ENCODE measurements around the gene ABCA4. TPM values are rescaled to one million over a fixed set of nuclear protein-coding genes. Genes with fewer than 3 reads are reported as not detected.

ABCA4 gene
- total and polyA plus RNA-seq, 5 experiments from 2014 or later, result not detected

DNA sequence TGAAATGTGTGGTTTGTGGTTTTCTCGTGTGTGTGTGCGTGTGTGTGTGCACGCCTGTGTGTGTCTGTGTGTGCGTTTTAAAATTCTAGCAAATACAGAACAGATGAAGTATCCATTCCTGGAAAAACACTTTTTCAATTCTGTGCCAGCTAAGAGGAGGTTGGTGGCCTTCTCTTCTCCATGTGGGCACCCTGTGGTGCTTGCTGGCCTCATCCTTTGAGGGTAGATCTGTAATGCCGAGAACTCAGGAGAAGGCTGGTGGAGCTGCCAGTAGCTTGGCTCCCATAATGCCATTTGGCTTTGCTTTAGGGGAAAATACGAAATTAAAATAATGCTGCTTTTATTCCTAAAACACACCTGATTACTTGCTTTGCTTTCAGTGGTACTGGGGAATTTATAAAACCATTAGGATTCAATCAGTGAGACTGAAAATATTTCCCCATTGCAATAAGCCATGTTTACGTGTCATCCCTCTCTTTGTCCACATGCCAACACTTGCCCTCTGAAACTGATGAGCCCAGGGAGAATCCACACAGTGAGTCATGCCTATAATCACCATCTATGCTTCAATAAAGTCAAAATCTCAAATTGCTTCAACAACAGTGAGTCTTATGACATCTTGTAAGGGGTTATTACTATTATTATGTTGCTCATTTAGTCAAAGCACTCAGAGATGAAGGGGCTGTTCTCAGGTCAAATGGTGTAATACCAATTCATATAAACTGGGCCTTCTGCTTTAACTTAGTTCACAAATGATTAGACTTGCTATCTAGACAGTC lies 39.2 kb downstream of the ABCA4 start:
- no peak for DNase-seq
- POLR2A ChIA-PET, result no interaction called here
- Mint-ChIP-seq H3K27me3 (peaks cover 0 to 10% (median 0%) of the 10 kb centered on the region in 5 donors), H3K4me3 (no peak overlapping the region), H3K27ac (no peak overlapping the region), H3K36me3 (no peaks in the 10 kb centered on the region), H3K4me1 (peaks cover 0 to 3% (median 0%) of the 10 kb centered on the region in 4 donors), H3K9me3 (no peaks in the 10 kb centered on the region)
- ATAC-seq, result no peak

DNA sequence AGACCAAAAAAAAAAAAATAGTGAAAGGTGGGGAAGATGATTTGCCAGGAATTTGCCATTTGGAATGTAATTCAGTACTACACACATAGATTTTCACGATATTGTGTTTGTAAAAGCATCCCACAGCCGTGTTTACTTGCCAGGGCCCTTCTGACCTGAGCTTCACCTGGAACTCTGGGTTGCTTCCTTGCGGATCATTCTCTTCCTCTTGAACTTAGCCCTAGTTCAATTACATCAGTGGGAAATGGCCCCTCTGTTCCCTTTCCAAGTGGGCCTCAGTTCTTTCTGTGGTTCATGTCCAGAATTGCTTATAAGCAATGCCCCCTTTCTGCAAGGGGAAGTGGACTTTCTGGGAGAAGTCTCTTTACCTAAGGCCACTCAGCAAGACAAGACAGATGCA lies 41.0 kb downstream of the ABCA4 start:
- ATAC-seq (no peak), DNase-seq (no peak)
- Mint-ChIP-seq H3K27ac (no peak overlapping the region), H3K4me1 (peaks cover 0 to 3% (median 0%) of the 10 kb centered on the region in 4 donors), H3K36me3 (no peaks in the 10 kb centered on the region), H3K27me3 (peaks cover 0 to 13% (median 0%) of the 10 kb centered on the region in 5 donors), H3K4me3 (no peak overlapping the region), H3K9me3 (no peaks in the 10 kb centered on the region)
- POLR2A ChIA-PET, result no interaction called here

DNA sequence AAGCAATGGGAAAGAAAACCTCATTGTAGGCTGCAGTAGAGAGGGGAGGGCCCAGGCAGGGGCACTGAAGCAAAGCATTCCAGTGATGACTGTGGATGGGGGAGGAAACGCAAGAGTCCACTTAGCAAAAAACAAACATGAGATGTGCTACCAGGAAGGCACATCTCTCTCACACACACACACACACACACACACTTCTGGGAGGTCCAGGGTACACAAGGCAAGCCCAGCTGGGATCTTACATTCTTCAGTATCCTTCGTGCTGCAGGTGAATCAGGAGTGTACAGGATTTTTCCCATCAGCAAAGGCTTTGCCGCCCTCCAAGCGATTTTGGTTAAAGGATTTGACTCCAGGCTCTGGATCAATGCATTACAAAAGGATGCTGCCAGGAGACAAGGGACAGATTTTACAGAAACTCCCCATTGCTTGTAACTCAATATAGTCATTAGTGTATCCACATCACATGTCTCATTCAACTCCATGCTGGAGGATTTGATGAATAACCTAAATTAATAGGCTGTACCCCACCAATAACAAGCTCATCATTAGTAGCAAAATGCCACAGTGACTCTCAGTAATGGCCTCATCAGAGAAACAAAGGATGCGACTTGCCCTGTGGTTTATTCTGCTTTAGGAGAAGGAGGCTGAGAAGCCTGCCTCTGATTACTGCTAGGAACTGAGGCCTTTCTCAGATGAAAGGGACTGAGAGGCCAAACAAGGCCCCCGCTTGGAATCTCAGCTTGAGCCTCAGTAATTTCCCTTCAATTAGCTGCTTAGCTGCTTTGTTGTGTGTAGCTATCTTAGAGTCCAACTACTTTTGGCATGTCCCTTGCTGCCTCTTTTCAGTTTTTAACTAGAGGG lies 41.6 kb downstream of the ABCA4 start:
- no peak for DNase-seq
- Mint-ChIP-seq H3K27me3 (peaks cover 0 to 13% (median 2%) of the 10 kb centered on the region in 5 donors), H3K27ac (no peak overlapping the region), H3K9me3 (no peaks in the 10 kb centered on the region), H3K4me3 (no peak overlapping the region), H3K36me3 (no peaks in the 10 kb centered on the region), H3K4me1 (peaks cover 0 to 3% (median 0%) of the 10 kb centered on the region in 4 donors)
- POLR2A ChIA-PET, result no interaction called here
- ATAC-seq, result no peak

DNA sequence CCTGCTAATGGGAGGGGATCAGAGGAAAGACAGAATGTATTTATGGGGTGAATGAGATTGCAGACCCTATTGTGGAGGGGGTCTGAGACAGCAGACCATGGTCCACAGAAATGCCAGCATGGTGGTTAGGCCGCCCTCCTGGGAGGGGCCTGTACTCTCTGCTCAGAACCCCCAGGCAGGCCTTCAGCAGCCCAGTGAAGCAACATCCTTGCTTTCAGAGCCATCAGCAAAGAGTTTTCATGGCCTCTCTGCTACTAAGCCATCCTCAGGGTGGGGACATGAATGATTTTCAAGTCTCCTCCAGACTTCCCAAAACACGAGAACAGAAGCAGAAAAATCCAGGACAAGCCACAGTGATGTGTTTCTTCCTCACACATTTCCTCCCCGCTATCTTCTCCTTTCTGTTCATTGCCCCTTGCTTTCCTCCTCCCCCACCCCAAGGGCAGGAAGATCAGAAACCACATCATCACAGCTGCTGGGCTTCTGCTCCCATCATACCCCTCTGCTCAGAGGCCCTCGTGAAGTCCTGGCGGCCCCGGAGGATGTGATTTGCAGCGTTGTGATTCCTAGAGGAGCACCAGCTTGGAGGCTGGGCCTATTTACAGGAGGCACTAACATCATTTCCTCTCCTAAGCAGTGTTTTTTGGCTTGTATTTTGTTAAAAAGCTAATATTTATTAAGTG lies 48.0 kb downstream of the ABCA4 start:
- POLR2A ChIA-PET, result no interaction called here
- Mint-ChIP-seq H3K9me3 (no peaks in the 10 kb centered on the region), H3K27ac (peak overlapping the region in 5 of 10 donors; percentile 2 to 79 (median 34)), H3K4me3 (peak overlapping the region in 7 of 10 donors; percentile 4 to 56 (median 38)), H3K4me1 (peaks cover 7 to 9% (median 8%) of the 10 kb centered on the region in 4 donors), H3K27me3 (peaks cover 0 to 13% (median 2%) of the 10 kb centered on the region in 5 donors), H3K36me3 (no peaks in the 10 kb centered on the region)
- ATAC-seq, result peak in 1 of 2 donors; percentile 52
- DNase-seq, result peak in 2 of 10 donors; percentile 8 to 15

DNA sequence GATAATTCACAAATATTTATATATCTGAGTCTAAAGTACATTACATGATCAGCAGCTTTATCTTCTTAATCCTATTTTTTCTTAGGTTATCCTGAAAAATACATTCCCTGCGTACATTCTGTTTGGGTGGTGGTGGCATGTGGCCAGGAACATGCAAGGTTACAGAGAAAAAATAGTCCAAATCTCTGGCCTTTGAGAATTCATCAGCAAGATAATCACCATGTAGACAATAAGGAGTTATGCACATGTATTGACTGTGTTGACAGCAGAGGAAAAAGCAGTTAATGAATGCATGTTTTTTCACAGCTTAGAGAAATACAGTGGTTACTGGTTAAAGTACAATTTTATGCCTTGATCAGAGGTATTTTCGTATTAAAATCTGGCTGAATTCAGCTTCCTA lies 49.0 kb downstream of the ABCA4 start:
- Mint-ChIP-seq H3K27me3 (peaks cover 0 to 9% (median 2%) of the 10 kb centered on the region in 5 donors), H3K36me3 (no peaks in the 10 kb centered on the region), H3K27ac (no peak overlapping the region), H3K4me3 (no peak overlapping the region), H3K9me3 (no peaks in the 10 kb centered on the region), H3K4me1 (peaks cover 7 to 9% (median 8%) of the 10 kb centered on the region in 4 donors)
- ATAC-seq, result no peak
- DNase-seq, result no peak
- POLR2A ChIA-PET, result no interaction called here

DNA sequence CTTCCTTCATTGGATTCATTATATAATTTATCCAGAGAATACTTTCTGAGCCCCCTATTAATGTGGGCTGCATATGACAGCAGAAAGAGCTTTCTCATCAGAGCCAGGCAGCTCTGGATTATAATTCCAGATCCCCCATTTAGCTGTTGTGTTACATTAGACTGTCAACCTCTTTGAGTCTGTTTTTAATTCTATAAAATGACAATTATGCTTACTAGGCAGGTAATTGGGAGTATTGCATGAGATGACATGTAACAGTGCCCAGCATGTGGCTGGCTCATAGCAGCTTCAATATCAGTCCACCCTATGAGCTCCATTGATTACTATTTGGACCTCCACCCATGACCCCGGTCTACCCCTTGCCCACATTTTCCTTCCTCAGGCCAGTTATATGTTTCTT lies 49.6 kb downstream of the ABCA4 start:
- Mint-ChIP-seq H3K4me1 (peaks cover 7 to 9% (median 8%) of the 10 kb centered on the region in 4 donors), H3K36me3 (no peaks in the 10 kb centered on the region), H3K4me3 (no peak overlapping the region), H3K27me3 (peaks cover 0 to 3% (median 2%) of the 10 kb centered on the region in 5 donors), H3K9me3 (no peaks in the 10 kb centered on the region), H3K27ac (no peak overlapping the region)
- POLR2A ChIA-PET, result no interaction called here
- ATAC-seq, result no peak
- DNase-seq, result no peak

DNA sequence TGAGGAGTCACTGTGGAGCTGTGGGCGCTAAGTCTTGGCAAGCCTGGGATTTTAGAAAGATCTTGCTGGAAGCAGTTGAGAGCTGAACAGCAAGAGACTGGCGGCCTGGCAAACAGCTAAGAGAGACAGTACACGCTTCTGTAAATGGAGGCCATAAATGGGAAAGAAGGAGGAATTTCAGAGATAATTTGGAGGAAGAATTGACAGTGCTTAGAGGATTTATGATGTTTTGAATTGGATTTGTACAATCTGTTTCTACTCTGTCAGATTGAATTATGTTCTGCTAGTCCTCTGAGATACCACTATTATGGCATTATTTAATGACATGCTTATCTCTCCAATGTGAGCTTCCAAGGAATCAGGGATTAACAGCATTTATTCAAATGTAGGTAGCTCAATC lies 50.1 kb downstream of the ABCA4 start:
- Mint-ChIP-seq H3K4me1 (peaks cover 7 to 9% (median 8%) of the 10 kb centered on the region in 4 donors), H3K27me3 (peaks cover 0 to 2% (median 1%) of the 10 kb centered on the region in 5 donors), H3K9me3 (no peaks in the 10 kb centered on the region), H3K36me3 (no peaks in the 10 kb centered on the region), H3K27ac (no peak overlapping the region), H3K4me3 (no peak overlapping the region)
- ATAC-seq (no peak), DNase-seq (no peak)
- POLR2A ChIA-PET, result no interaction called here

DNA sequence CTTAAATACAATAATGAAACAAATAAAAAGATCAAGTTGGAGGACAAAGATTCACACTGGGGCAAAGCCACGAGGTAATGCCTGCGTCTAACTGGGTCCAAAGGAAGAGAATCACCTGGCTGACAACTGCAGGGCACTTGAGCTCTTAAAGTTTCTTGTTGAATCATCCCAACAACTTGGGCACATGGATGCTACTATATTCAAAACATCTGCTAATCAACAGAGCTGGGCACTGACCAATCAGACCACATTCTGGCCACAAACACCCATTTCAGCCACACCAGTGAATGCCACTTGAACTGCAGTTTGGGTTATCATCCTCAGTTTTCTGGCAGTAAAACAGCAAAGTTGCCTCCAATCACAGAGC lies 51.0 kb downstream of the ABCA4 start:
- H3K36me3 Mint-ChIP-seq, result no peaks in the 10 kb centered on the region
- no peak for DNase-seq
- POLR2A ChIA-PET, result no interaction called here
- no peak overlapping the region for H3K4me3 Mint-ChIP-seq
- no peak for ATAC-seq
- peak overlapping the region in 1 of 10 donors; percentile 23 for H3K27ac Mint-ChIP-seq
- H3K4me1 Mint-ChIP-seq, result peaks cover 7 to 9% (median 8%) of the 10 kb centered on the region in 4 donors
- no peaks in the 10 kb centered on the region for H3K9me3 Mint-ChIP-seq
- H3K27me3 Mint-ChIP-seq, result peaks cover 0 to 2% (median 1%) of the 10 kb centered on the region in 5 donors

DNA sequence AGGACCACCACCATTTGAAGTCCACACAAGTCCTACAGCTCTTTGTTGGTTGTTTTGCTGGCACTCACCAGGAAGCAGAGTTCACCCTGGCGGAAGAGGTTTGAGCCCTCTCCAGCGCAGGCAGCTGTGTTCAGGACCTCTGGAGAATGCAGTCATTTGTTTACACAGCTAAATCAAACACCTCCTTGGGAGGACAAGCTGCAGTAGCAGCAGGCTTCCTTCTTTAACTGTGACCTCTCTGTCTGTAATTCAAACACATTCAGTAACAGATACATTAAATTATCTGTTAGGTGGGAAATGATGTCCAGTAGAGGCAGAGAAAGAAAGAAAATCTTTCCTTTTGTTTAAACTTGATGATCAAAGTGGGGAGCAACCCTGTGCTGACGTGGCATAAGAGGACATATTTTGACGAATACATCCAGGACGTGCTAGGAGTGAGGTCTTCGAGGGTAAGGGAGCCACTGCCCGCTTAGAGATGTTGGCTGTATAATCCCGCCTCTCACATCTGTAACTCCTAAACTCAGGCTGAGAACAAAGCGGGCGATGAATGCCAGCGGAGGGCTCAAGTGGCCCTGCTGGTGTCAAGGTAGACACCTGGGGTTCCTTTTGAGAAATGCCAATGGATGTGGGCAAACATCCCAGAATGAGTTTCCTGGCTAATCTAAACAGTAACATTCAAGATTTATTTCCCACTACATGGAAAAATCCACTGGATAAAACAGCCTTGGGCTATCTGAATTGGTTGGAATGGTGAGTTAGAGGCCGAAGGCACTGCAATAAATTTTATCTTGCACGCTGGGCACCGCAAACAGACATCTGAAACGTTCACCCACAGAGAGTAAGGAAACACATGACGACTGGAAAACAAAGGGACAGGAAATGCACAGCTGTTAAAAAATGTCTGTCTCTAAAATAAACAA lies 51.7 kb downstream of the ABCA4 start:
- POLR2A ChIA-PET, result no interaction called here
- no peak overlapping the region for H3K4me3 Mint-ChIP-seq
- peaks cover 7 to 9% (median 8%) of the 10 kb centered on the region in 4 donors for H3K4me1 Mint-ChIP-seq
- no peaks in the 10 kb centered on the region for H3K36me3 Mint-ChIP-seq
- H3K27ac Mint-ChIP-seq, result peak overlapping the region in 1 of 10 donors; percentile 23
- H3K9me3 Mint-ChIP-seq, result no peaks in the 10 kb centered on the region
- DNase-seq (no peak), ATAC-seq (no peak)
- no peaks in the 10 kb centered on the region for H3K27me3 Mint-ChIP-seq

DNA sequence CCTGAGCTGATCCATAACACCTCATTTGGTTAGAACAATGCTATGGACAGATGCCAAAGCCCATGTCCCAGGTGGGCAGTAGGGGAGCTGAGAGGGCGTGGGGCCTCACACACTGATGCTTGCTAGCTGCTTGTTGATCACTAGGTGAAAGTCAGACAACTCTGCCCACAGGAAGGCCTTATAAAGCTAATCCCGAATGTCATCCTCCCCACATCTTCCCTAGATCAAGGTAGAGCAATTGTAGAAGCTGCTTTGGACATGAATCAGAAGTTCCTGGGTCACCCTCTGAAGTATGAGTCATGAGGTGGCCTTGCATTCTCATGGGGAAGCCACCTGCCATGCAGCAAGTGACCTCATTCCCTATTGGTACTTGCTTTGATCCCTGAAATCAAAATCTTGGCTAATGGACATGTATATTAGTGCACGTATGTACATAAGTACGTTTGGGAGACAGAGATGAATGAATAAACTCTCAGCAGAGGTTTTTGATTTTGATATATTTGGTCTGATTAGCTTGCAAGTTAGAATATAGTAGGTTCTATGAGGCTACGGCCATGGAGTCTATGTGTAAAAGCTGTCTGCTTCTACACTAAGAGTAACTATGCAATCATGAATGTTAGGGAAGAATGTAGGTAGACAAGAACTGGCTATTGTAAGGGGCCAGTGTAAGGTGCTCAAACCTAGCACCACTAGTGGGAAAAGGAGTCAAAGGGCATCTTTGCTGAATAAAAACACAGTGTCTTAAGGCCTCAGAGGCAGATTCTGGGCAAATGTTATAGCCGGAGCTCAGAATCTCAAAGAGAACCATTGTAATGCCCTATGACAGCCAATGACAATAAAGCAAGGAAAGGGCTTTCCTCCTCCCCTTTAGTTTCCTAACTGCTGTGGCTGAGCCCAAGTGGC lies 52.6 kb downstream of the ABCA4 start:
- Mint-ChIP-seq H3K36me3 (no peaks in the 10 kb centered on the region), H3K27me3 (no peaks in the 10 kb centered on the region), H3K4me3 (no peak overlapping the region), H3K9me3 (no peaks in the 10 kb centered on the region), H3K4me1 (peaks cover 7 to 9% (median 8%) of the 10 kb centered on the region in 4 donors), H3K27ac (no peak overlapping the region)
- ATAC-seq (no peak), DNase-seq (no peak)
- POLR2A ChIA-PET, result no interaction called here

DNA sequence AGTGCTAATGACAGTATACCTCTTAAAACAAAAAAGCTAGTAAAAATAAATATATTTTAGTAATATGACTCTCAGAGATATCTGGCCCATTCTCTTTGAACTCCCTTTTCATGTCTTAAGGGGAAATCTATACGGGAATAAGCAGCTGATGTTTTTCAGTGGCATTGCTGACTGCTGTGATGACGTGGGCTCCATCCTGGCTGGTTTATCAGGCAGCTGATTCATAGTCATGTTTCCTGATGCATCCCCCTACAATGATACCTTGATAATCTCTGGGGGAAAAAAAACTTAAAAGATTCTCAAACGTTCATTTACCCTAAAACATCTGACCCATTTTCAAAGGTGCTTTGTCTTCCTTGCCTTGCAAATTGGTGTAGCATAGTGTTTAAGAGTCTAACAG lies 53.8 kb downstream of the ABCA4 start:
- no peak for DNase-seq
- H3K36me3 Mint-ChIP-seq, result no peaks in the 10 kb centered on the region
- no peak overlapping the region for H3K4me3 Mint-ChIP-seq
- peaks cover 0 to 4% (median 0%) of the 10 kb centered on the region in 4 donors for H3K4me1 Mint-ChIP-seq
- no peak for ATAC-seq
- H3K27me3 Mint-ChIP-seq, result no peaks in the 10 kb centered on the region
- POLR2A ChIA-PET, result no interaction called here
- H3K27ac Mint-ChIP-seq, result no peak overlapping the region
- no peaks in the 10 kb centered on the region for H3K9me3 Mint-ChIP-seq
